ENCODE data around the gene FCN3.

The FCN3 gene

GRCh38 chr1:27377760-27378495 lies 3.3 kb upstream of the FCN3 start:
- FAIRE-seq: no peak

- FAIRE-seq: no peak
Observed at GRCh38 chr1:27372808-27373690, 1.6 kb downstream of the FCN3 start.

- no peak for FAIRE-seq
Observed at GRCh38 chr1:27372022-27372807, 2.4 kb downstream of the FCN3 start.

GRCh38 chr1:27368869-27369582 lies 5.6 kb downstream of the FCN3 start:
- no peak for FAIRE-seq

- no peak for FAIRE-seq
Observed at GRCh38 chr1:27367160-27367650, 7.4 kb downstream of the FCN3 start.

GRCh38 chr1:27366411-27367159 lies 8.0 kb downstream of the FCN3 start, which contains the start of gene MAP3K6:
Gene MAP3K6 (minus strand): TSS chr1:27366961. CDS start chr1:27366597, 364 bp downstream.
- FAIRE-seq: no peak

- no peak for FAIRE-seq
Observed at GRCh38 chr1:27366113-27366410, 8.6 kb downstream of the FCN3 start.

- FAIRE-seq: no peak
Observed at GRCh38 chr1:27365372-27366112, 9.1 kb downstream of the FCN3 start.

- FAIRE-seq: no peak
Observed at GRCh38 chr1:27364696-27365371, 9.8 kb downstream of the FCN3 start.

- FAIRE-seq: no peak
Observed at GRCh38 chr1:27363766-27364695, 10.6 kb downstream of the FCN3 start.

GRCh38 chr1:27361553-27361952 lies 13.1 kb downstream of the FCN3 start:
- no peak for FAIRE-seq

GRCh38 chr1:27361044-27361402 lies 13.6 kb downstream of the FCN3 start:
- FAIRE-seq: no peak

GRCh38 chr1:27360159-27361043 lies 14.2 kb downstream of the FCN3 start:
- FAIRE-seq: no peak

GRCh38 chr1:27359822-27360158 lies 14.8 kb downstream of the FCN3 start:
- no peak for FAIRE-seq

GRCh38 chr1:27358928-27359313 lies 15.7 kb downstream of the FCN3 start:
- FAIRE-seq: no peak

- FAIRE-seq: no peak
Observed at GRCh38 chr1:27358038-27358927, 16.3 kb downstream of the FCN3 start.

GRCh38 chr1:27357281-27358037 lies 17.2 kb downstream of the FCN3 start:
- no peak for FAIRE-seq
